ENCODE data around the gene NPIPB8.
"Not testable (repeated sequence)": the region's sequence is repeated elsewhere in the genome, so short reads cannot be mapped to it uniquely, and the experiment has no call there.

NPIPB8 gene

DNA sequence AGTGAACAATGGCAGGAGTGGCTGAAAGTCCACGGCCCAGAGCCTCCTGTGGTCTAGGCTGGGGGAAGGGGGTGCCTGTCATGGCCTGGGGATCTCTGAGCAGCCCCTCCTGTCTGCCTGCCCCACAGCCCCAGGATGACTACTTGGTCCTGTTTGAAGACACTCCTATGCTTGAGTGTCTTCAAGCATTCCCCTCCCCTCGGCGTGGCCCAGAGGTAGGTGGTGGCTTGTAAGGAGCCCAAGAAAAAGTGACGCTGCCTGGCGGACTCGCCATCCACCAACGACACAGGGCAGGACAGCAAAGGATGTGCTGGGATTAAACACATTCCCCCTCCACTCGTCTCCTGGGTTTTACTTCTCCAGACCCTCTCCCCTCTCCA lies 33.7 kb upstream of the NPIPB8 start:
- no peak overlapping the region for H3K4me3 ChIP-seq (ENCODE audit: low read depth, low read length)
- no peak for DNase-seq (ENCODE audit: low read depth)

DNA sequence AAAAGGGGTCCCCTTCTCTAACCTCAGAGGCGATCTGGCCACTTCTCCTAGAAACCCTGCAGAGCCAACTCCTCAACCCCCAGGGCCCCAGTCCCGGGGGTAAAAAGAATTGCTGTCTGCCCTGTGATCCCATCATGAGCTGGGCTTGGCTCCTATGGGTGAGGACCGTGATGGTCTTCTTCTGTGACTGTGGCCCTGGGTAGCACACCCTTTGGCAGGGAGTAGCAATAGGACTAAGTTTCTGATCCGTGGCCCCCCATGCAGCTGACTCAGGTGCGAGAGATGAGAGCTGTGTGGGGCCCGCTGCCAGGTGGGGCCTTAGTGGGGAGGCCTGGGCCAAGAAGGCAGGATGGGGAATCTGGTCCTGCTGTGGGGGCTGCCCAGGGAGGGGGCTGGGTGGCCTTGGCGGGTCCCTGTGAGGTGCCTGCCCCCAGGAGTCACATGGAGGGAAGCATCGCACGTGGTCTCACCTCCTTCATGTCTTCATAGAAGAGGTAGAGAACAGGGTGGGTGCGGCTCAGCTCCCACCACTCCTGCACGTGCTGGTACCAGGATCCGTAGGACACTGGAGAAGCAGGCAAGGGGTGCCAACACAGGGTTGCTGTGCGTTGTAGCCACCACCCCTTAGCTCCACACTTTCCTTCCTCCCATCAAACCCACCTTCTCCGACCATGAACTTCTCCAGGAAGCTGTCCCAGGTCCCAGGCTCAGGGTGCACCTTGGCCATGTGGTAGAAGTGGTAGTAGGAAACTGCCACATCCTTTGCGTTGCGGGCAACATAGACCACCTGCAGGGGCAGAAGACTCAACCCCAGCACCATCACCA lies 31.4 kb upstream of the NPIPB8 start:
- H3K4me3 ChIP-seq (ENCODE audit: low read depth, low read length): no peak overlapping the region

DNA sequence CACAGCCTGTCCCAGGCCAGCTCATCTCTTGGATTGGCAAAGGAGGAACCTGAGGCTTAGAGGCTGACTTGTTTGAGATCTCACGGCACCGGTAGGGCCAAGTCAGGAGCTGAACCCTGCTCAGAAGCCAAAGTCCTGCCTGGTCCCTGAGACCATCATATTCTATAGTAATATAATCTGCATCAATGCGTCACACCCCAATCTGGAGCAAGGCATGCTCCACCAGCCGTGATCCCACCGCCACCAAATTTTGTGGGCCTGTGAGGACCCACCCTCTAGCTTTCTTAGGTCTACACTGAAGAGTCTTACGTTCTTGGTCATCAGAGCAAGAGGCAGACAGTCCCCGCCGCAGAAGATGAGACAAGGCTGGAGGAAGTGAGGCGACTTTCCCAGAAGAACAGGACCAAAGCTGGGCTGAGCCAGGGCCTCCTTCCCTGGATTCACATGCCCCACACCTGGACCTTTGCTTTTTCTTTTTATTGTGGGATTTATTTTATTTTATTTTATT lies 30.7 kb upstream of the NPIPB8 start:
- no peak overlapping the region for H3K4me3 ChIP-seq (ENCODE audit: low read depth, low read length)
- no peak for DNase-seq (ENCODE audit: low read depth)

More for the DNA sequence above, 31.4 kb upstream of the NPIPB8 start:
- DNase-seq (ENCODE audit: low read depth): no peak

DNA sequence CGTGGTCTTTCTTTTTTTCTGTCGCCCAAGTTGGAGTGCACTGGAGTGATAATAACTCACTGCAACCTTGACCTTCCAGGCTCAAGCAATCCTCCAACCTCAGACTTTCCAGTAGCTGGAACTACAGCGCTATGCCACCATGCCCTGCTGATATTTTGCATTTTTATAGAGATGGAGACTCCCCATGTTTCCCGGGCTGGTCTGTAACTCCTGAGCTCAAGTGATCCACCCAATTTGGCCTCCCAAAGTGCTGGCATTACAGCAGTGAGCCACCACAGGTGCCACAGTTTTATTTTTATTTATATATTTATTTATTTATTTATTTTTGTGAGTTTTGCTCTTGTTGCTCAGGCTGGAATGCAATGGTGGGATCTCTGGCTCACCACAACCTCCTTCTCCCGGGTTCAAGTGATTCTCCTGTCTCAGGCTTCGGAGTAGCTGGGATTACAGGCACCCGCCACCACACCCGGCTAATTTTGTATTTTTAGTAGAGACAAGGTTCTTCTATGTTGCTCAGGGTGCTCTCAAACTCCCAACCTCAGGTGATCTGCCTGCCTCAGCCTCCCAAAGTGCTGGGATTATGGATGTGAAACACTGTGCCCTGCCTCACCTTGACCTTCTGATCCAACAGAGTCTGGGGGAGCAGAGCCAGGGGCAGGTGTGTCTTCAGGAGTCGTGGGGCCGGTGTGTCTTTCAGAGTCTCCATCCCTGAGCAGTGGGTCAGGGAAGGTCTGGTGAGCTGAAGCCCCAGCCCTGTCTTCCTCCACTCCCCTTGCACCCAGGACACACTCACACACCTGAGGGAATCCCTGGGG lies 30.0 kb upstream of the NPIPB8 start:
- not testable (repeated sequence) for H3K4me3 ChIP-seq (ENCODE audit: low read depth, low read length); DNase-seq (ENCODE audit: low read depth)

DNA sequence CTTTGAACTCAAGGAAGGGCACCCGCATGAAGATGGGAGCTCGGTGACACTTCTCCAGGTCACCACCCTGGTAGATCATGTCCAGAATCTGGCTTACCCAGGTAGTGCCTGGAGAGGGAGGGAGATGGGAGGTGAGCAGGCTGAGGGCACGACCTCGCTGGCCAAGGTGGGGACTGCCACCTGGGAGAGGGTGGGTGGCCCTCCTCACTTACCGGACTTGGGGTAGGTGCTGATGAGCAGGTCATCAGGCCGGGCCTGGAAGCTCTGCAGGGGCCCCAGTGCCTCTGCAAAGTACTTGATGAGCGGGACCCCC lies 29.4 kb upstream of the NPIPB8 start:
- not testable (repeated sequence) for DNase-seq (ENCODE audit: low read depth); H3K4me3 ChIP-seq (ENCODE audit: low read depth, low read length)

DNA sequence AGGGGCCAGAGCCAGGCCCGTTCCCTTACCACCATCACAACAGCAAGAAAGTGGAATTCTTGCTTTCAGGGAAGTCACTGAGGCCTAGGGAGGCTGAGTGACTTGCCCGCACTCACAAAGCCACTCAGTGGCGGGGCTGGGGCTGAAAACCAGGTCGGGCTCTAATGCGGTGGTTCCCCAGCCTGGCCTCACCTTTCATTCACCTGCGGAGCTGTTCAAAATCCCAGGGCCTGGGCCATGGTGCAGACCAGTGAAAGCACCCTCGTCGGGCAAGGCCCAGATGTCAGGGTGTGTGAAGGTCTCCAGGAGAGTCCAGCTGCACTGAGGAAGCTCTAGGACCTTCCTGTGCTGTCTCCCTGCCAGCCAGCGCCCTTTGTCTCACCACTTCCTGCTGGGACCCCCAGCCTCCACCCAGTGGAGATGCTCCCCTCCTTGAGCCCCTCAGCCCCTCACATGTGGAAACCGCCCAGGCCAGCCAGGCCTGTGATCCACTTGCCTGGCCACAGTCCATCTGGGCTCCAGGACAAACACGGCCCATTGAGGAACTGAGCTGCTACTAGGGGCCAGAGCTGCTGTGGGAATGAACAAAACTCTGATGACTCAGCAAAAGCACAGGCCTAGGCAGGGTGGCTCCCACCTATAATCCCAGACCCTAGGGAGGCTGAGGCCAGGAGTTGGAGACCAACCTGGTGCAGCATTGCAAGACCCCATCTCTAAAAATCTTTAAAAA lies 28.8 kb upstream of the NPIPB8 start:
- not testable (repeated sequence) for H3K4me3 ChIP-seq (ENCODE audit: low read depth, low read length); DNase-seq (ENCODE audit: low read depth)

DNA sequence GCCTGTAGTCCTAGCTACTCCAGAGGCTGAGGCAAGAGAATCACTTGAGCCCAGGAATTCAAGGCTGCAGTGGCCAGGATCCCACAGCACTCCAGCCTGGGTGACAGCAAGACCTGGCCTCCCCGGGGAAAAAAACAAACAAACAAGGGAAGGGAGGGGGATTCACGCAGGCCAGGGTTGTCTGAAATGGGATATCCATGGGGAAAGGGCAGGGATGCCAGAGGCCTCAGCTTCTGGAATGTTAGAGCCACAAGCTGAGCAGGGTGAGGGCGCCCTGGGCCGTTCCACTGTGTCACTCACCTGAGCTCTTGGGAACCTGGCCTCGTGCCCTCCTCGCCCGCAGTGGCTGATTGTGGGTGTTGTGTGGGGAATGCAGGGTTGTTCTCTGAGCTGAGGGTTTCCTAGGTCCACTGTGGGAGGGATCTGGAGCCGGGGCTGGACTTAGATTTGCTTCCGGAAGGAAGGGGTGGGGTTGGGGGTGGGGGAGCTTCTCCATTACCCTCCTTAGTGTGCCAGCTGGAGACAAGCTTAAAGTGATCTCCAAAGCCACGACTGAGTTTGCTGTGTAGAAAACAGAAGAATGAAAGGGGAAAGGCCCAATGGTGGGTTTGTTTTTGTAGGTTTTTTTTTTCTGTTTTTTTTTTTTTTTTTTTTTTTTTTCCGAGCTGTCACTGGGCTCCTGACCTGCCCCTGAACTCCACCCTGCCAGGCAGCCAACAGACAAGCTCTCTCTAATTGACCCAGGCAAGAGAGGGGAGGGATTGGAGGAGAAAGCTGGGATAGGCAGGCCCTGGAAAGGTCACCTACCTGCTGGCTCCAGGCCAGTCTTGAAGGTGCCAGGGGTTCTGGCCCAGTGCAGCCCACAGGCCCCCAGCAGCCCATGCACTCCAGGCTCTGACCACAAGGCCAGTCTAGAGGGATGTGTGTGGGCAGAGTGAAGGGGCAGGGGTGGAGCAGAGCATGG lies 28.0 kb upstream of the NPIPB8 start, which contains the start of gene SULT1A1:
Gene SULT1A1, minus strand, starts transcription at position 414 of the 964 bp plus-strand sequence. CDS start 1,189 bp downstream, outside the sequence.
- DNase-seq (ENCODE audit: low read depth): no peak
- no peak within 1 kb of the TSS for H3K4me3 ChIP-seq (ENCODE audit: low read depth, low read length)

DNA sequence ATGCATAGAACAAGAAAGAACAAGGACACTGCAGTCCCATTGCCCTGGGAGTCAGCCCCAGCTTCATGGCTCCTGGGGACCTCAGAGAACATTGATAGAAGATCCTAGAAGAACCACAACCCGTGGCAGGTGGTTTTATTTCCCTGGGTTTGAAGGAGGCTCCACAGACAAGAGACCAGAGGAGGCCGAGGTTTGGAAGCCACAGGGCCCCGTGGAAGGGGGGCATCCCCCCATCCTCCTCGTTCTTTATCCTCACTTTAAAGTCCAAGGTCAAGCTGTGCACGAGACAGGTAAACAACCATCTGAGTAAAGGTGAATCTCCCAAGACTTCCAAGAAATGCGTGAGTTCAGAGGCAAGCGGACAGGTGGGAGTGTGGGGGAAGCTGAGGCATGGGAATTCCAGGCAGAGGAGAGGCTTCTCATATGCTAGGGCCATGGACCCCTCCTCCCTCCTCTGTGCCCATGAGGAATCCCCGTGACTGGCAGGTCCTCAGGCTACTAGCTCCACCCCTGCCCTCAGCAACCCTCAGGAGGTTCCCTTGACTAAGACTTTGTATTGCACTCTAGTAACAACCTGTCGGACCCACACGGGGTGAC lies 27.2 kb upstream of the NPIPB8 start:
- DNase-seq (ENCODE audit: low read depth): no peak
- no peak overlapping the region for H3K4me3 ChIP-seq (ENCODE audit: low read depth, low read length)

DNA sequence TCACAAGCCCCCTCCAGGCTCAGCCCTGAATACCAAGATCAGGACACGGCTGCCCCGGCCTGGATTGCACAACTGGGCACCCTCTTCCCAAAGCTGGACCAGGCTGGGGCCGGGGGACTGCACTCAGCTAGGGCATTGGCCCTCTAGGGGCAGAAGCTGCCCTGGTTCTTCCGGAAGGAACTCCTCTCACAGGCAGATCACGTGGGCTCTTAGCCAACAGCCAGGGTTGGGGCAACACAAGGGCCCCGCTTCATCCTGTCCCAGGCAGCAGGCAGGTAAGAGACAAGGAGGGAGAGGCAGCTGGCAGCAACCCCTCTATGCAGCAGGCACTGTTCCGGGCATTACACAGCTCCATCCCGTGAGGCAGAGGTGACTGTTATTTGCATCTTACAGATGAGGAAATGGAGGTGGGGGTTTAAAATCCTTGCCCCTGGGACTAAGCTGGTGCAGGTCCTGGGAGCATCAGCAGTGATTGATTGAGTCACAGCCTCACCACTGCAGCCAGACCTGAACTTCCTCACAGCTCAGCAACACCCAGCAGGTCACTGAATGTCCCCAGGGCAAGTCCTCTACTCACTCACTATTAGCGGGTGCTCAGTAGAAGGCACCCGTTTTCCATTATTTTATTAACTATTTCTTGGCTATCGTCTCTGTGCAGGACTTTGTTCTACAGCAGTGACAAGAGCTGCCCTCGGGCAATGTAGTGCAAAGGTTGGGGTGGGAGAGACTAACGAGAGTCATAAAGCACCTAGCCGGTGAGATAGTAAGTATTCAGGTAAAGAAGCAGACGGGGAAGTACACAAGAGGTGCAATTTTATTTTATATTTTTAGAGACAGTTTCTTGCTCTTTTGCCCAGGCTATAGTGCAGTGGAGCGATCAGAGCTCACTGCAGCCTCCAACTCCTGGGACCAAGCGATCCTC lies 25.2 kb upstream of the NPIPB8 start:
- not testable (repeated sequence) for H3K4me3 ChIP-seq (ENCODE audit: low read depth, low read length); DNase-seq (ENCODE audit: low read depth)

DNA sequence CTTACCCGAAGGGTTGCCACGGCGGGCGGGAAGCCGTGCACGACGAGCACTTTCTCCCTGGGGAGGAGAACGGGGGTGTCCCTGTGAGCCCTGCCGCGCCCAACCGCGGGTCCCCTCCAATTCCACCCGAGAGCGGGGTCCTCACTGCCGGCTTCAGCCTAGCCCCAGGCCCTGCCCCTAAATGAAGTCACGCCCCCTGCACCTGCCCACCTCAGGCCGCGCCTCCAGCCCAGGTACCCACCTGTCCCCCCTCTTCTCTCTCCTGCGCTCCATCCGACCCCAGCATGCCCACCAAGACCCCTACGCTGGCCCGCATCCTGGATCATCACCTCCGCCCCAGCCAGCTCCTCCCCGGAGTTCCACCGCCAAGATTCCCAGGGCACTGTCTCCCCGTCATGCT lies 24.0 kb upstream of the NPIPB8 start:
- not testable (repeated sequence) for DNase-seq (ENCODE audit: low read depth); H3K4me3 ChIP-seq (ENCODE audit: low read depth, low read length)

DNA sequence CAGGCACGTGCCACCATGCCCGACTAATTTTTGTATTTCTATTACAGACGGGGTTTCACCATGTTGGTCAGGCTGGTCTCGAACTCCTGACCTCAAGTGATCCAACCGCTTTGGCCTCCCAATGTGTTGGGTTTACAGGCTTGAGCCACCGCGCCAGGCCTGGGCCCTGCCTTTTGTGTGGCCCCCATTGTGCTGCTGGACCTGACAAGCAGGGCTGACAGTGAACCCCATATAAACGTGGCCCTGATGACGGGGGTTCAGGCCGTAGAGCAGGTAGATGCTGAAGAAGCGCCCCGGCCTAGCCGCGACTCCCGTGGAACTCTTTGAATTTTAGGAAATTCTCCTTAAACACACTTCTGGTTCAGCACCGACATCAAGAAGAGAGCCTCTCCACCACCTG lies 23.3 kb upstream of the NPIPB8 start:
- DNase-seq (ENCODE audit: low read depth); H3K4me3 ChIP-seq (ENCODE audit: low read depth, low read length): not testable (repeated sequence)

DNA sequence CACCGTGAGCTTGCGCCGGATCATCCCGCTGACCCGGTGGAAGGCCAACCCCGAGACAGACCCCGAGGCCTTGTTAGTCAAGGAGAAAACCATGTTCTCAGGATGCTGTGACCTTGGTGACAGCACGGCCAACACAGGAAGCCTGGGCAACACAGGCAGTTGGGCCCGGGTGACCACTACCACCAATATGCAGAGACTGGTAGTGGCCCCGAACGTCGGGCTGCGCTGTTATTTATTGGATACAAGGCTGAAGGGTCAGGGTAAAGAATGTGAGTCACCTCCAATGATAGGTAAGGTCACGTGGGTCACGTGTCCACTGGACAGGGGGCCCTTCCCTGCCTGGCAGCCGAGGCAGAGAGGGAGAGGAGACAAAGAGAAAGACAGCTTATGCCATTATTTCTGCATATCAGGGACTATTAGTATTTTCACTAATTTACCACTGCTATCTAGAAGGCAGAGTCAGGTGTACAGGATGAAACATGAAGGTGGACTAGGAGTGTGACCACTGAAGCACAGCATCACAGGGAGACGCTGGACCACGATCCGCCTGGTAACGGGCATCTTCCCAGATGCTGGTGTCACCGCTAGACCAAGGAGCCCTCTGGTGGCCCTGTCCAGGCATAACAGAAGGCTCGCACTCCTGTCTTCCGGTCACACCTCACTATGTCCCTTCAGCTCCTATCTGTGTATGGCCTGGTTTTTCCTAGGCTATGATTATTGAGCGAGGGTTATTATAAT lies 22.2 kb upstream of the NPIPB8 start:
- not testable (repeated sequence) for DNase-seq (ENCODE audit: low read depth); H3K4me3 ChIP-seq (ENCODE audit: low read depth, low read length)

DNA sequence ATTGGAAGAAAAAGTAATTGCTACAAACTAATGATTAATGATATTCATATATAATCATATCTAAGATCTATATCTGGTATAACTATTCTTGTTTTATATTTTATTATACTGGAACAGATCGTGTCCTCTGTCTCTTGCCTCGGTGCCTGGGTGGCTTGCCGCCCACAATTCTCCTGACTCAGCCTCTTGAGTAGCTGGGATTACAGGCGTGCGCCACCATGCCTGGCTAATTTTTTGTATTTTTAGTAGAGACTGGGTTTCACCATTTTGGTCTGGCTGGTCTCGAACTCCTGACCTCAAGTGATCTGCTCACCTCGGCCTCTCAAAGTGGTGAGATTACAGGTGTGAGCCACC lies 21.7 kb upstream of the NPIPB8 start:
- DNase-seq (ENCODE audit: low read depth); H3K4me3 ChIP-seq (ENCODE audit: low read depth, low read length): not testable (repeated sequence)

DNA sequence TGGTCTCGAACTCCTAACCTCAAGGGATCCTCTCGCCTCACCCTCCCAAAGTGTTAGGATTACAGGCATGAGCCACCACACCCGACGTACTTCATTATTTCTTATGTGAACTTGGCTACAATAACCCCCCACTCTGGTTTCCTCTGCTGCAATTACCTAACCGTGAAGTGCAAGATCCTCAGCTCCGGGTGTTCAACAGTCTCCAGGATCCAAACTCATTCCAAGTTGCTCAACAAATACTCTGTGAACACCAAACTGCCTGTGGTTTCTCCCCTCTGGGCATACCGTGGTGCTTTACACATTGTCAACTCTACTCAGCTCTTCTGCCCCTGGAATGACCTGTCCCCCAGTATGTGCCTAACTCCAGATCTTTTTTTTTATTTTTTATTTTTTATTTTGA lies 21.2 kb upstream of the NPIPB8 start:
- H3K4me3 ChIP-seq (ENCODE audit: low read depth, low read length): no peak overlapping the region
- DNase-seq (ENCODE audit: low read depth): no peak

DNA sequence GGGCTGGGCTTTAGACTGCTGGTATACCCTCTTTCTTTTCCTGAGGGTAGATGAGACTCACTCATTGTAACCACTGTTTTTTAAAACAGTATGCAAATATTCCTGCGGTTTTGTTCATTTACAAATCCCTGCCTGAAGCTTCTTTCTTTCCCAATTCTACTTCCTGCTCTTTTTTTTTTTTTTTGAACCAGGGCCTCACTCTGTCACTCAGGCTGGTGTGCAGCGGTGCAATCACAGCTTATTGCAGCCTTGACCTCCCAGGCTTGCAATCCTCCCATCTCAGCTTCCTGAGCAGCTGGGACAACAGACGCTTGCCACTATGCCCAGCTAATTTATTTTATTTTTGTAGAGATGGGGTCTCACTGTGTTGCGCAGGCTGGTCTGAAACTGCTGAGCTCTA lies 20.0 kb upstream of the NPIPB8 start:
- DNase-seq (ENCODE audit: low read depth): no peak

DNA sequence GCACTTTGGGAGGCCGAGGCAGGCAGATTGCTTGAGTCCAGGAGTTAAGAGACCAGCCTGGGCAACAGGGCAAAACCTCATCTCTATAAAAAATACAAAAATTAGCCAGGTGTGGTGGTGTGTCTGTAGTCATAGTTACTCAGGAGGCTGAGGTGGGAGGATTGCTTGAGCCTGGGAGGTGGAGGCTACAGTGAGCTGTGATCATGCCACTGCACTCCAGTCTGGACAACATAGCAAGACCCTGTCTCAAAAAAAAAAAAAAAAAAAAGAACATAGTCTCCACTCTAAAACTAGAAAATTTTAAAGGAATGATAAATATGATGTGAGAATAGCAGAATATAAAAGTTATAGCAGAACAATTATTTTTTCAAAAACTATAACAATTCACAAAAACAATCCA lies 17.5 kb upstream of the NPIPB8 start:
- DNase-seq (ENCODE audit: low read depth); H3K4me3 ChIP-seq (ENCODE audit: low read depth, low read length): not testable (repeated sequence)

More for the DNA sequence above, 20.0 kb upstream of the NPIPB8 start:
- no peak overlapping the region for H3K4me3 ChIP-seq (ENCODE audit: low read depth, low read length)
